SW 1271 (cell line): ENCODE data around the gene PLXNA4.

Experiments used
- DNase-seq, 2 experiments: peaks; one replicate each; lab custom pipeline; 2025; lab: John Stamatoyannopoulos, UW

The PLXNA4 gene

GRCh38 chr7:132149436-132150304 lies 426.6 kb downstream of the PLXNA4 start:
- DNase-seq: no peak

- DNase-seq: no peak
These were observed 427.4 kb downstream of the PLXNA4 start for GRCh38 chr7:132148876-132149275.

DNA sequence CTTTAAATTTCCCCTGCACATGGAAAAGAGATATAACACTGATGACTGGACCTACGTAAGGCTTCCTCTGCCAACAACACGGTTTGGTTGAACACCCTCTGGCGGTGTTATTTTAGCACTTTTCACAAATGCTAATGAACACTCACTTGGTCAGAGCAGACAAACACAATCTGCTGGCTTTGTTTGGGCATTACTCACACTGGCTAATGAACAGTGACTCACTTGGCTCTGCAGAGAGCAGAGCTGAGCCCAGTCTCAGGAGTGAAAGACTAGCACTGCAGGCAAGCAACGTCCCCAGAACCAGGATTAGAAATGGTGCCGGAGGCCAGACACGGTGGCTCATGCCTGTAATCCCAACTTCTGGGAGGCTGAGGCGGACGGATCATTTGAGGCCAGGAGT lies 430.8 kb downstream of the PLXNA4 start:
- DNase-seq: no peak

- no peak for DNase-seq
These were observed 431.2 kb downstream of the PLXNA4 start for GRCh38 chr7:132145063-132145462.

- no peak for DNase-seq
These were observed 434.3 kb downstream of the PLXNA4 start for GRCh38 chr7:132142006-132142405.

DNA sequence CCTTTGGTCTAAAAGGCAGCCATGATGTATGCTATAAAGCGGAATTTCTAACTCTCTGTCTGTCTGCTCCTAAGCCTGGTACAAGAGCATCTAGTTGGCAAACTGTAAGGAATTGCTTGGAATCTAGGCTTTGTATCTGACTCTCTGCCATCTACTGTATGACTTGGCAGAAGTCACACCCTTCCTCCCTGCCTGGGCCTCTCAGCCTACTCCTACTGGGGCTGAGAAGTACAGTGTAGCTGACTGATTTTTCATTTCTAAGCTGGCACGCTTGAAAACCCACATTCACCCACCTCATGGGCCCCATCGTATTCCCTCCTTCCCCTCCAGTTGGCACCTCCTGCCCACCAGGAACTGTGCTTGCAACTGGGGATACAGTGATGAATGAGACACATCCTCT lies 435.2 kb downstream of the PLXNA4 start:
- no peak for DNase-seq

DNA sequence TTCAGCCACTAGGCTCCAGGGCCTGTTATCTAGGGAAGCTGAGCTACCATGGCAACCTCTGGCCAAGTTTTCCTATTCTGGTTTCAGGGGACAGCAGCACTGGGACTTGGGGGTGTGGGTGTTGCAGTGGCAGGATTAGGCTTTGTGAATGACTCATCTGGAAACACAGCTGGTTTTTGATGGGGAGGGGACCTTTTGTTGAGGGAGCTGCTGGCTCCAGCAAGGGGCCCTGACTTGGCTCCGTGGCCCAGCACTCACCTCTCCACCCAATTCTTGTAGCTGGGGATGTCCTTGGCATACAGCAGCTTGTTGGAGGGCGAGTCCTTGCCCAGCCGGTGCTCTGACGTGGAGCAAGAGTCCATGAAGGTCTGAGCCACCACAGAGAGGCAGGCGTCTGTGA lies 435.9 kb downstream of the PLXNA4 start:
- no peak for DNase-seq

DNA sequence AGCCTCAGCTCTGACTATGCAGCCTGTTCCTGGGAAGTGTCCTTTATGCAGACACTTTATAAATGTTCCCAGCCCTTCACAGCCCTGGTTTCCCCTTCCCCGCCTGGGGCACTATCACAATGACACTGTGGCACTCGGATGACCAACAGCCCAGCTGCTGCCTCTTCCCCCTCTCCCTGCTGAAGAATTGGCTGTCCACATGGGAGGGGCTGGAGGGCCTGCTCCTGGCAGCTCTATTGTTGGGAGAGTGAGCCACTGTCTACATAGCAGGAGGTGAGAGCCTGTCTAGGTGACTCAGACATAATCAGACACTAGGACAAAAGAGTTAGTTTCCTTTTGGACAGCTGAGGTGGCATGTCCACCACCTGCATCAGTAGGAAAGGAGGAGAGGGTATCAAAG lies 437.5 kb downstream of the PLXNA4 start:
- DNase-seq: no peak

GRCh38 chr7:132137681-132138080 lies 438.6 kb downstream of the PLXNA4 start:
- no peak for DNase-seq

GRCh38 chr7:132135746-132136385 lies 440.4 kb downstream of the PLXNA4 start:
- DNase-seq: no peak

GRCh38 chr7:132134814-132135445 lies 441.3 kb downstream of the PLXNA4 start:
- DNase-seq: no peak

DNA sequence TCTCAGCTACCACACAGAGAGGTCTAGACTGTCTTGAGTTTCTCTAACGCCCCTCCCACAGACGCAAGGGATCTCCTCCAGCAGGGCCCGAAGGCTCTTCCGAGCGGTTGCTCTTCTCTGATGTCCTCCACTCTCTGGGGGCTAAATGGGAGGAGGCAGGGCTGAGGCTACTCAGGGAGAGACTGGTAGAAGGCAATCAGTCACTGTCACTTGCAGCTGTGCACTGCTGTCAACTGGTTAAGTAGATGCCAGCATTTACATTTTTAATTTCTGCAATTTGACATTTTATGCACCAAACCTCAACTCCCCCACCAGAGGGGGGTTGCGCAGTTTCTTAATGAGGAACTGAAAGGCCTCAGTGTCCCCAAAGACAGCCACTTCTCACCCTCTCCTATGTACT lies 442.8 kb downstream of the PLXNA4 start:
- DNase-seq: no peak

GRCh38 chr7:132131196-132131595 lies 445.1 kb downstream of the PLXNA4 start:
- DNase-seq: no peak

- DNase-seq: no peak
These were observed 445.8 kb downstream of the PLXNA4 start for GRCh38 chr7:132130497-132130896.

GRCh38 chr7:132125872-132126595 lies 450.2 kb downstream of the PLXNA4 start:
- DNase-seq: no peak

GRCh38 chr7:132125096-132125495 lies 451.2 kb downstream of the PLXNA4 start:
- DNase-seq: no peak

- no peak for DNase-seq
These were observed 451.7 kb downstream of the PLXNA4 start for GRCh38 chr7:132124575-132124974.

GRCh38 chr7:132123773-132124172 lies 452.5 kb downstream of the PLXNA4 start:
- no peak for DNase-seq

DNA sequence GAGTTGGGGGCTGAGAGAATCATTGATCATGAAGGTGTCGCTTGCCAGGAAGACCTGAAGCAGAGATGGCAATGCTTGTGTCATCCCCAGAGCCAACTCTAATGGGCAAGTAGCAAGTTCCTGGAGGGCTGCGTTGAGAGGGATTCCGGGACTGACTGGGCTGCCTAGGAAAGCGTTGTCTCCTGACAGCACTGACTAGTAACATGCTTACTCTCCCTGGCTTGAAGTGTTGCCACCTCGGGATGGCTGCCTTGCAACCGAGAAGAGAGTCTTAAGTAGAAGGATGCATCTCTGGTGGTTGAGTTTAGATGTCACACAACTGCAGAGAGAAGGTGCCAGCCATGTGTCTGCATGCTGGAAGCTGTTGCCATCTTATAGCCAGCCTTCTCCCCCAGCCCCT lies 453.4 kb downstream of the PLXNA4 start:
- no peak for DNase-seq

- DNase-seq: no peak
These were observed 454.3 kb downstream of the PLXNA4 start for GRCh38 chr7:132121987-132122386.

DNA sequence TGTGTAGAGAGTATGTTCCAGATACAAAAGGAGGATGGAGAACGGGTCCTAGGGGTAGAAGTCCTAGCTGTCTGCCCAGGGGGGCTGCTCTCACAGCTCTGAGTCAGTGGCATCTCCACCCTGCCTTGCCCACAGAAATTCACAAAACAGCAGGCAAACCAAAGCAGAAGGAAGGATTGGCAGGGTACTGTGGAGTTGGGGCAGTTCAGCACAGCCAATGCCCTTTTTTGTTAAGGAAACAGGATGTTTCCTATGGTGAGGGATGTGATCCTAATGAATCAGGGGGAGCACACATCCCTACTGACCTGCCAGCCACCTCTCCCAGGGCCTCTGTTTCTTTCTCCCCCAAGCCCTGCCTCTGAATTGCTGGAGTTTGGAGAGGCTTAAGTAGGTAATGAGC lies 457.6 kb downstream of the PLXNA4 start:
- no peak for DNase-seq

- DNase-seq: no peak
These were observed 458.6 kb downstream of the PLXNA4 start for GRCh38 chr7:132117636-132118035.
